Subcutaneous abdominal adipose tissue (tissue), 5 donors: ENCODE measurements around the gene ZNF536.

ENCODE experiments used
- H3K27ac ChIP-seq: one replicate; pipeline ENCODE4 v1.7.0; 2013; ENCODE audit warnings: low read depth, mild to moderate bottlenecking, inconsistent platforms, low read length, moderate library complexity
- H3K27me3 ChIP-seq, 5 donors: one replicate each; pipeline ENCODE4 v1.7.0; 2013; ENCODE audit warnings: low read length in 5 of 5, inconsistent platforms in 1 of 5; ENCODE audit not compliant: control insufficient read depth in 5 of 5, insufficient read depth in 4 of 5
- H3K36me3 ChIP-seq, 5 donors: one replicate each; pipeline ENCODE4 v1.7.0; 2013; ENCODE audit warnings: low read length in 5 of 5; ENCODE audit not compliant: control insufficient read depth in 5 of 5, insufficient read depth in 5 of 5
- H3K4me1 ChIP-seq, 5 donors: one replicate each; pipeline ENCODE4 v1.7.0; 2013; ENCODE audit warnings: low read length in 5 of 5, mild to moderate bottlenecking in 3 of 5, moderate library complexity in 1 of 5; ENCODE audit not compliant: control insufficient read depth in 5 of 5, insufficient read depth in 5 of 5
- H3K4me3 ChIP-seq, 5 donors: one replicate each; pipeline ENCODE4 v1.7.0; 2013; ENCODE audit warnings: low read length in 5 of 5, low read depth in 1 of 5
- H3K9ac ChIP-seq, 5 donors: one replicate each; pipeline ENCODE4 v1.7.0; 2013; ENCODE audit warnings: low read length in 5 of 5, mild to moderate bottlenecking in 4 of 5, moderate library complexity in 3 of 5
- H3K9me3 ChIP-seq, 5 donors: one replicate each; pipeline ENCODE4 v1.7.0; 2013; ENCODE audit warnings: low read length in 5 of 5; ENCODE audit not compliant: control insufficient read depth in 5 of 5
- donor health status: healthy.
- donor health status: healthy.
- donor health status: healthy.
- donor health status: healthy.
- donor health status: healthy.

ZNF536 gene

DNA sequence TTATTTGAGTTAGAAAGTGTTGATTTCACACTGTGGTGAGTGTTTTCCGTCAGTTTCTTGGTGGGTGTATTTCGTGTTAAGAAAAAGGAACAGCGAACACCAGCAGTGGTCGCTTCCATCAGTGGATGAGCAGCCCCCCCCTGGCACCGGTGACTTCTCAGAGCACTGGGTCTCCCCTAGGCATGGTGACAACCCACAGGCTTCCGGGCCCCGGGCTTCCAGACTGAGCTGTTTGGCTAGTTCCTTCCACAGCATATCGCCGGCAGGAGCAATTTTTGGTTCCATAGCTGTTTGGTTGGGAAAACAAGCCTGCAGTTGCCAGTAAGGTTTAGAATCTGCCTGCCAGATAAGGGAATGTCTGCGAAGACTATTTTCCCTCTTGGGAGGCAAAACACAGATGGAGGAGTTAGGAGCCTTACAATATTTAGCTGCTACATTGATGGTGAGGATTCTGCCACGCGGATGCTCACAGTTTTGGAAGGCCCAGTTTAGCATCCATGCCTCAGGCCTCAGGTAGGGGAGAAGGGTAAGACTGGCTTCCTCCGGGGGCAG, 18.7 kb upstream of the ZNF536 start:
- Histone ChIP-seq H3K9ac (no peak overlapping the region), H3K9me3 (no peaks in the 10 kb centered on the region), H3K27ac (no peak overlapping the region), H3K4me1 (no peaks in the 10 kb centered on the region), H3K4me3 (no peak overlapping the region), H3K27me3 (peaks cover 0 to 8% (median 0%) of the 10 kb centered on the region in 5 donors), H3K36me3 (no peaks in the 10 kb centered on the region)

DNA sequence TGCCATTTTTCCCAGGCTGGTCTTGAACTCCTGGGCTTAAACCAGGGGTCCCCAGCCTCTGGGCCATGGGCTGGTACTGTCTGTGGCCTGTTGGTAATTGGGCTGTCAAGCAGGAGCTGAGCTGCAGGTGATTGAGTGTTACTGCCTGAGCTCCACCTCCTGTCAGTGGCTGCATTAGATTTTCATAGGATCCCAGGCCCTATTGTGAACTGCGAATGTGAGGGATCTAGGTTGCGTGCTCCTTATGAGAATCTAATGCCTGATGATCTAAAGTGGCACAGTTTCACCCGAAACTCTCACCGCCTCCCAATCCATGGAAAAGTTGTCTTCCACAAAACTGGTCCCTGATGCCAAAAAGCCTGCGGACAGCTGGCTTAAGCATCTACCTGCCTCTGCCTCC, 16.6 kb upstream of the ZNF536 start:
- no peaks in the 10 kb centered on the region for H3K36me3 ChIP-seq
- H3K9me3 ChIP-seq = no peaks in the 10 kb centered on the region
- peaks cover 0 to 6% (median 0%) of the 10 kb centered on the region in 5 donors for H3K27me3 ChIP-seq
- no peak overlapping the region for H3K9ac ChIP-seq
- H3K4me1 ChIP-seq = no peaks in the 10 kb centered on the region
- H3K4me3 ChIP-seq = no peak overlapping the region
- H3K27ac ChIP-seq = no peak overlapping the region

DNA sequence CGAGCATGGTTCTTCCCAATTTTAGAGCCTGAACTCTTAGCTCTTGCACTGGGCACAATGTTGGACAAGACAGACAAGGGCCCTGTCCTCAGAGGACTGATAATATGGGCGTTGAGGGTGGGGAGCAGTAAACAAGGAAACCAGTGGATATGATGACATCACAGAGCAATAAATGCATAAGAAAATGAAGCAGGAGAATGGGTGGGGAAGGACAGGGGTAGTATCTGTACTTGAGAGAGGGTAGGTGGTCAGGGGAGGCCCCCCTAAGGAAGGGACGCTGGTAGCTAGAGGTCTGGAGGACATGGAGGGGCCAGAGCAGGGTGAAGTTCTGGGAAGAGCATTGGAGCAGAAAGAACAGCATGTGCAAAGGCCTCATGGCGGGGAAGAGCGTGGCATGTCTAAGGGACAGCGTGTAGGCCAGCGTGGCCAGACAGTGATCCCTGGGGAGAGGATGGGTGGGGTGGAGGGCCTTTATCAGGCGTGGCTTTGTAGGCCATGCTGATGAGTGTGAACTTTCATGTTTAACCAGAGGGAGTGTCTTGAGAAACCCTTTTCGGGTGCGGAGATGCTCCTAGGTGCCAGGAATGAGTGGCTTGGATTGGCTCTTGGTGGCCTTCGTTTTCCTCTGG, 15.1 kb upstream of the ZNF536 start:
- Histone ChIP-seq H3K9ac (no peak overlapping the region), H3K36me3 (no peaks in the 10 kb centered on the region), H3K27ac (no peak overlapping the region), H3K9me3 (no peaks in the 10 kb centered on the region), H3K4me3 (no peak overlapping the region), H3K4me1 (no peaks in the 10 kb centered on the region), H3K27me3 (peaks cover 0 to 6% (median 0%) of the 10 kb centered on the region in 5 donors)

DNA sequence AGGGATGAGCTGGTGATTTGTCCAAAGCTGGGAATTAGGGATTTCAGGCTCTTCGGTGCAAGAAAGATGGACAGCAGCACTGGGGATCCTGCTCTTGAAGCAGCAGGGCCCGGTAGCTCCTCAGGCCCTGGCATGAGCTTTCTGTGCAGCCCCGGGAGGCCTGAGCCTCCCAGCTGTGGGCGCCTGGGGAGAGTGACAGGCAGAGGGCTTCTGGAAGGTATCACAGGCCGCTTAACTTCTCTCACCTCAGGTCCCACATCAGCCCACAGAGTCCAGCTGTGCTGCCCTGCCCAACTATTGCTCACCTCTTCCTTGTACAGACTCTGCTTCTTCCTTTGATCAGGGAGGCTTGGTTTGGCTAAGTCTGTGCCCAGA, 14.6 kb upstream of the ZNF536 start:
- Histone ChIP-seq H3K27ac (no peak overlapping the region), H3K4me3 (no peak overlapping the region), H3K36me3 (no peaks in the 10 kb centered on the region), H3K27me3 (peaks cover 0 to 6% (median 0%) of the 10 kb centered on the region in 5 donors), H3K9me3 (no peaks in the 10 kb centered on the region), H3K9ac (no peak overlapping the region), H3K4me1 (no peaks in the 10 kb centered on the region)

DNA sequence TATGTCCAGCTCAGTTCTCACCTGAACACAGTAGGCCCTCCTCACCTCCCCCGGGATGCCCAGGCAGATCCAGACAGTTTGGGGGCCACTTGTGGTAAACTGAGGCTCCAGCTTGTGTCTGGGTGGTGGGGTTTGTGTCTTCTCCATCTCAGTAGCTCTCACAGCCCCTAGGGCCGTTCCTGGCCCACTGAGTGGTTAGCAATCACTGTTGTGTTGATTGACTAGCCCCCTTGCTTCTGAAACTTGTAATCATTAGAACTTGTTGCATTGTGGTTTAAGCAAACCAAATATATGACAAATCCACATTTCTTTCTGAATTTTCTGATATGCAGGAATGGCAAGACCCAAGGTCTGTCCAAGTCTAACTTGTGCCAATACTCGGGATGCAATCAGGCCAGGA, 13.9 kb upstream of the ZNF536 start:
- Histone ChIP-seq H3K9ac (no peak overlapping the region), H3K36me3 (no peaks in the 10 kb centered on the region), H3K27ac (no peak overlapping the region), H3K27me3 (peaks cover 0 to 6% (median 0%) of the 10 kb centered on the region in 5 donors), H3K4me1 (no peaks in the 10 kb centered on the region), H3K4me3 (no peak overlapping the region), H3K9me3 (no peaks in the 10 kb centered on the region)

DNA sequence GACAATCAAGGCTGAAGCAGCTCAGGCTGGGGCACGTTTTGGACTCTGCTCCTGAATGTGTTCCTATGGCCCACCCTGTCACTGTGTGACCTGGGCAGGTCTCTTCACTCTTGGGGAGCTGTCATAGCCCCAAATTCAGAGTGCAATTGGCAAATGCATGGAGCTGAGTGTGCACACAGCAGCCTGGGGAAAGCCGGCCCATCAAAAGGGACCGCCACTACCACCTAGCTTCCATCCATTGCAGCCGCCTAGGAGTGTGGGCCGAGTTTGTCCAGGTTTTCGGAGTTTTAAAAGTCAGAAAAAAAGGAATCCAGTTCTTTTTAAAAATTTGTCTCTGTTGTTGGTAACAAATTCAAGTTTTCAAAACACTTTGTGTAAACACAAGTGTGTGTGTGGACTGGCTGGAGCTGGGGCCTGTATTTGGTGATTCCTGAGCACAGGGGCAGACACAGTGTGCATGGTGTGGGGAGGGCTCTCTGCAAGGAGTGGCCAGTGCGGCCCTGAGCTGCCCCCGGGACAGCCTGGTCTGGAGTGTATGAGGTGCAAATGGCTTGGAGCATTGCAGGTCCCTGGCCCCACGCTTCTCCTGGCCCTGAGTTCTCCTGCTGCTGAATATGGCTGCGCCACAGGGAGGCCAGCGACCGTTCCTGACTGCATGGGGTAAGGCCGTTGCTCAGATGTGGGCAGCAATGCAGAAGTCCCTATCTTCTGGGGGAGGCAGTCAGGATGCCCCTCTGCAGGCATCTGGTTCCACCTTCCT, 13.2 kb upstream of the ZNF536 start:
- H3K27ac ChIP-seq = no peak overlapping the region
- no peak overlapping the region for H3K4me3 ChIP-seq

DNA sequence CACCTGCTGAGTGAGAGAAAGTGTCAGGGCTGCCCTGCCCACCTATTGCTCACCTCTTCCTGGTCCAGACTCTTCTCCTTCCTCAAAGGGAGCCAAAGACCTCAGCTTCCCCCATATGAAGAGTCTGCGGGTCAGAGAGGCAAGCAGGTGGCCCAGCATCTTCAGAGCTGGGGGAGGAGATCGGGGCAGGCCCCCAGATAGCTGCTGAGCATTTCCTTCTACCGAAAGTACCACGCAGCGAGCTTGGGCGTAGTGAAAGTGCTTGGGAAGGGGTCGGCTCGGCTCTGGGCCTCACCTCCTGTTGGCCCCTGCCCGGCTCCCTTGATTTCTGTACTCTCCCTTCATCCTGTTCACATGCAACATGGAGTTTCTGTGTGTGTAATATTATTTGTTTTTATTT, 12.2 kb upstream of the ZNF536 start:
- H3K27me3 ChIP-seq = peaks cover 0 to 6% (median 0%) of the 10 kb centered on the region in 5 donors
- H3K4me1 ChIP-seq = no peaks in the 10 kb centered on the region
- H3K9me3 ChIP-seq = no peaks in the 10 kb centered on the region
- no peaks in the 10 kb centered on the region for H3K36me3 ChIP-seq
- no peak overlapping the region for H3K27ac ChIP-seq
- no peak overlapping the region for H3K4me3 ChIP-seq
- H3K9ac ChIP-seq = no peak overlapping the region

More for the DNA sequence above, 13.2 kb upstream of the ZNF536 start:
- Histone ChIP-seq H3K9ac (no peak overlapping the region), H3K9me3 (no peaks in the 10 kb centered on the region), H3K27me3 (peaks cover 0 to 2% (median 0%) of the 10 kb centered on the region in 5 donors), H3K36me3 (no peaks in the 10 kb centered on the region), H3K4me1 (no peaks in the 10 kb centered on the region)

DNA sequence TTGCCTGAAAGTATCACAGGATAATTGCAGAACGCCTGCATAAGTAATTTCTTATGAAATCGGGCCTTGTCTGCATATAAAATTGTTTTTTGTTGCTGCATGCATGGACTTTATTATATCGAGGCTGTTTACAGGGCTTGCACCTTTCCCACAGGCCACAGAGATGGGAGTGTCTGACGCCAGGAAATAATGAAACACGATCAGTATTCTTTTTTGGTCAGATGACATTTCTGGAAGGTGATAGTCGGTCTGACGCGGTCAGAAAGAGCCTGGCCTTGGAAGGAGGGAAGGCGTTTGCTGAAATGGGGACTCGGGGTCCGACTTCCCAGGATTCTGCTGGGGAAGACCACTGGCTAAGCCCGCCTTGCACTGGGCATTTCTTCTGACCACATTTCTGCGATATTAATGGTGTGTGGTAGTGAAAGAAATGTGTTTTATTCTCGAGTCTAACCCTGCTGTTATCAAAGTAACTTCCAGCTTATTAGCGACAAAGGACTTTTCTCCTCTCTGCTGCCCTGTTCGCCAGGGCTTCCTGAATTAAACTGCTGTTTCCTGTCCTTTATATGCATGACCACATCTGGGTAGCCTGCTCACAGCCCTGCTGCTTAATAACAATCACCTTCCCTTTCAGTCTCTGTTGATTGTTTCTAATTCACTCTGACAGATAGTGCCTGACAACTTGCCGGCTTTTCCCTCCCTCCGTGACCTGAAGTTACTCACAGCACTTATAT, 11.6 kb upstream of the ZNF536 start:
- Histone ChIP-seq H3K36me3 (no peaks in the 10 kb centered on the region), H3K27me3 (peaks cover 0 to 6% (median 3%) of the 10 kb centered on the region in 5 donors), H3K4me3 (no peak overlapping the region), H3K9ac (no peak overlapping the region), H3K9me3 (no peaks in the 10 kb centered on the region), H3K27ac (no peak overlapping the region), H3K4me1 (peaks cover 0 to 2% (median 0%) of the 10 kb centered on the region in 5 donors)

DNA sequence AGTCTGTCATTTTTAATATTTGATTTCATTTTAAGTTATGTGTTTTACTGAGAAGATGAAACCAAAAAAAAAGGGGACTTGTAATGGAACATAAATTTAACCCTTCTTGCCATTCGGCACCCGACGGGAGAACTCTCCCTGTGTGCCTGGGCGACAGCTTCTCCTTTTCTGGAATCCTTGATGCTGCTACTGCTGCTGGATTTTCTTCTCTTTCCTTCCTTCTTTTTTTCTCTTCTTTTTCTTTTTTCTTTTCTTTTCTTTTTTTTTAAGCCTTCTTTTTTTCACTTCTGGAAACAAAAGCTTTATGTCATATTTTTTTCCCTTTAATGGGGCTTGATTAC, 11.1 kb upstream of the ZNF536 start:
- Histone ChIP-seq H3K9me3 (no peaks in the 10 kb centered on the region), H3K27ac (no peak overlapping the region), H3K27me3 (peaks cover 0 to 6% (median 4%) of the 10 kb centered on the region in 5 donors), H3K4me1 (peaks cover 0 to 2% (median 0%) of the 10 kb centered on the region in 5 donors), H3K36me3 (no peaks in the 10 kb centered on the region), H3K9ac (no peak overlapping the region), H3K4me3 (no peak overlapping the region)

DNA sequence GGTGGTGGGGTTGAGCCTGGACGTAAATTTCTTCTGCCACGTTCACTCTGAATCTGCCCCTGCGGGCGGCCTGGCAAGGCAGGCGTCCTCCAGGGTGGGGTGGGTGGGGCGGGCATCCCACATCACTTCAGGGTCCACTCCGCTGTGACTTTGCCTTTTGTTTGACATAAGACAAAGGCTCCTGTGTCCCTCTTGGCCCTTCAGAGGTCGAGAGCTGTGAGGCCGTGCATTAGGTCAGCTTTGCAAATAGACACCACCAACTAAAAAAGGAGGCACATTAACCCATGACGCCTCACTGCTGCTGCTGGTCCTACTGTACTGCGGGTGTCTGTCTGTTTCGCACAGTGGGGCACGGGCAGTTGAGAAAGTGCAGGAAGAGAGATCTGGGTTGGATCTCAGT, 10.5 kb upstream of the ZNF536 start:
- Histone ChIP-seq H3K27me3 (peaks cover 0 to 7% (median 4%) of the 10 kb centered on the region in 5 donors), H3K27ac (no peak overlapping the region), H3K4me3 (no peak overlapping the region)

More for the DNA sequence above, 10.5 kb upstream of the ZNF536 start:
- Histone ChIP-seq H3K9ac (no peak overlapping the region), H3K36me3 (no peaks in the 10 kb centered on the region), H3K9me3 (no peaks in the 10 kb centered on the region), H3K4me1 (peaks cover 0 to 2% (median 0%) of the 10 kb centered on the region in 5 donors)
